Breast epithelium (tissue), 3 donors: ENCODE data around the gene FLYWCH2.

ENCODE experiments used
- CTCF ChIP-seq, 3 donors: fragments of 450-650 bp; IDR thresholded peaks; one replicate each; pipeline ENCODE4 v1.5.1; 2016 to 2017; ENCODE audit warnings: antibody characterized with exemption in 3 of 3, mild to moderate bottlenecking in 3 of 3, moderate library complexity in 3 of 3
- POLR2A ChIP-seq: fragments of 450-650 bp; IDR thresholded peaks from one replicate; pipeline ENCODE4 v1.6.1; 2016; ENCODE audit warnings: antibody characterized with exemption, mild to moderate bottlenecking, moderate library complexity
- POLR2AphosphoS5 ChIP-seq, 3 donors: sonication (generic); formaldehyde crosslinking; IDR thresholded peaks; one replicate each; pipeline ENCODE4 v1.6.1; 2017; ENCODE audit warnings: antibody characterized with exemption in 3 of 3

- TF ChIP-seq POLR2A (no peak), CTCF (IDR thresholded peaks at IDR 0.05) (no peak), POLR2AphosphoS5 (IDR thresholded peaks at IDR 0.05) (no peak)
These were observed 40.5 kb downstream of the FLYWCH2 start for GRCh38 chr16:2923481-2923880.
